NCI-H2196 (cell line): Measurements from ENCODE around the gene BSND.

ENCODE experiments used
- DNase-seq: peaks from one replicate; lab custom pipeline; 2025; ENCODE audit not compliant: unreplicated experiment; lab: John Stamatoyannopoulos, UW

The BSND gene

DNA sequence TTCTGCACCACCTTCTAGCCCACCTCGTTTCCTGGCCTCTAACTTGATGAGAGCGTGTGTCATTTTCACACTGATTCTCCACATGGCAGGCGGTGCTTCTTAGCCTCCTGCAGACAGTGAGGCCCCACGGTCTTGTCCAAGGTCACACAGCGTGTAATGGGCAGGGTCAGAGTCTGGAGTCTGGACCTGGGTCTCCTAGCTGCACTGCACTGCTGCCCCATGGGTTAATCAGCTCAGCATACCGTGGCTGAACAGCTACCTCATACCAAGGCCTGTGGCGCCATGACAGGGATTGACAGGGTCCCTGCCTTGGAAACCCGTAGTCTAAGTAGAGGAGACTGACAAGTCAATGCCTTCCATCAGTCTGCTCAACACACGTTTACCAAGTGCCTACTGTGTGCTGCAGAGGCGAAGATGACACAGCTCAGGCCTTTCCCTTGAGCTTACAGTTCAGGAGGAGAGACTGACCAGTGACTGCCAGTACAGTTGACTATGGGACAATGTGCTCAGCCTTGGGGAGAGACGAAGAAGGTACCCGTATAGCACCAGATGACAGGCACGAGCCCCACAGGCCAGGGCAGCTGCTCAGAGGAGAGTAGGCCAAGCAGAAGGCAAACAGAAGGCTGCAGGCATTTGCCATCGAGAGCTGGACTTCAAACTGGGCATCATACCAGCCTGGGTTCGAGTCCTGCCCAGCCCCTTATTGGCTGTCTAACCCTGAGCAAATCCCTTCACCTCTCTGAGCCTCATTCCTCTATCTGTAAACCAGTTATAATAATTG is 46.1 kb downstream of the BSND start:
- DNase-seq = no peak

- DNase-seq = no peak
Observed at GRCh38 chr1:55045430-55045829, 46.7 kb downstream of the BSND start.

- DNase-seq = no peak
Observed at GRCh38 chr1:55046871-55047270, 48.1 kb downstream of the BSND start.

- no peak for DNase-seq
Observed at GRCh38 chr1:55047611-55048010, 48.9 kb downstream of the BSND start.

GRCh38 chr1:55048453-55049270 is 49.9 kb downstream of the BSND start:
- no peak for DNase-seq

GRCh38 chr1:55049271-55049913 is 50.7 kb downstream of the BSND start:
- DNase-seq = no peak

- DNase-seq = peak; percentile 73
Observed at GRCh38 chr1:55049914-55050278, 51.2 kb downstream of the BSND start.

DNA sequence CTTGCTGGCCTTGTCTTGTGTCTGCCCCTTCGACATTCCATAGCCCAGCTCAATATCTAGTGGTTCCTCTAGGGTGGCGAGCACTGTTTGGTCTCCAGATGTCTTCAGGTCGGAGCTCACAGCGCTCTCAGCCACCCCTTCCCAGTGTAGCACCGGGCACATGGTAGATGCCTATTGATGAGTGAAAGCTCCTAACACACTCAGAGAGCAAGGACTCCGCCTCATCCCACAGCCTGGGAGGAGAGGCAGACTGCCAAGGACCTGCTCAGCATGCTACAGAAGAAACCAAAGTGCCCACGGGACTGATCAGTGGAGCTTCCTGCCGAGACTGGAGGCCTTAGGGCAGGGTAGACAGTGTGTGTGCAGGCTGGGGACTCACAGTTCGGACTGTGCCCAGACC is 51.5 kb downstream of the BSND start:
- DNase-seq = peak; percentile 55

DNA sequence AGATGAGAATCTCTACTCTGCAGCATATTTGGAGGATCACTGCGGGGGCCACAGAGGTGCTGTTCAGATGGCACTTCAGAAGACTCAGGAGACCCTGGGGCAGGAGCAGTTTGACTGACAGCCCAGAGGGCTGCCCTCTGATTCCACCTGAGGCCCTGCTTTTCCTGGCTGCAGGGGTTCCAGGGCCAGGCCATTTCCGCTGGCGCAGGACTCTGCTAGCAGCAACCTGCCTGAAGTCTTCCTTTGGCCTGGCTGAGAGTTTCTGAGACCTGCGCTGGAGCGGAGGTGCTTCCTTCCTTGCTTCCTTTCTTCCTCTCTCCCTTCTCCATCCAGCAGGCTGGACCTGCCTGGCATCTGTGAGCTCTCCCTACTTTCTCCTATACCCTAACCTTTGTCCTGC is 52.4 kb downstream of the BSND start:
- DNase-seq = no peak

- DNase-seq = no peak
Observed at GRCh38 chr1:55051621-55052020, 52.9 kb downstream of the BSND start.

DNA sequence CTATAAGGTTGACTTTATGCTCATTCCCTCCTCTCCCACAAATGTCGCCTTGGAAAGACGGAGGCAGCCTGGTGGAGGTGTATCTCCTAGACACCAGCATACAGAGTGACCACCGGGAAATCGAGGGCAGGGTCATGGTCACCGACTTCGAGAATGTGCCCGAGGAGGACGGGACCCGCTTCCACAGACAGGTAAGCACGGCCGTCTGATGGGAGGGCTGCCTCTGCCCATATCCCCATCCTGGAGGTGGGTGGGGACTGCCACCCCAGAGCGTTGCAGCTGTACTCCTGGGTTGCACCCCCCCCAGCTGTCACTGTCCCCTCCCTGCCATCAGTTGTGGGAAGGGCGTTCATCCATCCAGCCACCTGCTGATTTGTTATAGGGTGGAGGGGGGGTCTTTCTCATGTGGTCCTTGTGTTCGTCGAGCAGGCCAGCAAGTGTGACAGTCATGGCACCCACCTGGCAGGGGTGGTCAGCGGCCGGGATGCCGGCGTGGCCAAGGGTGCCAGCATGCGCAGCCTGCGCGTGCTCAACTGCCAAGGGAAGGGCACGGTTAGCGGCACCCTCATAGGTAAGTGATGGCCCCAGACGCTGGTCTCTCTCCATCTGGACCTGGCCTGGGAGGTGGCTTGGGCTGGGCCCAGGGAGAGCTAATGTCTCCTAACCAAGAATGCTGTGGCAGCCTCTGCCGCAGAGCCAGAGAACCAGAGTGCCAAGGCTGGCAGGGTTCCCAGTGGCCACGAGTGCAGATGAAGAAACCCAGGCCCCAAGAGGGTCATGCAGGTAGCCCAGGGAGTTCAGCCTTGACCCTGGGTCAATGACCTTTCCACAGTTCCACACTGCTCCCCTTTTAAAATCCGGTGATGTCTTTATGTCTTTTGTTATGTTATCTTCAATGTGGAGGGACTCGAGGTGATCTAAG is 53.7 kb downstream of the BSND start:
- DNase-seq = no peak

DNA sequence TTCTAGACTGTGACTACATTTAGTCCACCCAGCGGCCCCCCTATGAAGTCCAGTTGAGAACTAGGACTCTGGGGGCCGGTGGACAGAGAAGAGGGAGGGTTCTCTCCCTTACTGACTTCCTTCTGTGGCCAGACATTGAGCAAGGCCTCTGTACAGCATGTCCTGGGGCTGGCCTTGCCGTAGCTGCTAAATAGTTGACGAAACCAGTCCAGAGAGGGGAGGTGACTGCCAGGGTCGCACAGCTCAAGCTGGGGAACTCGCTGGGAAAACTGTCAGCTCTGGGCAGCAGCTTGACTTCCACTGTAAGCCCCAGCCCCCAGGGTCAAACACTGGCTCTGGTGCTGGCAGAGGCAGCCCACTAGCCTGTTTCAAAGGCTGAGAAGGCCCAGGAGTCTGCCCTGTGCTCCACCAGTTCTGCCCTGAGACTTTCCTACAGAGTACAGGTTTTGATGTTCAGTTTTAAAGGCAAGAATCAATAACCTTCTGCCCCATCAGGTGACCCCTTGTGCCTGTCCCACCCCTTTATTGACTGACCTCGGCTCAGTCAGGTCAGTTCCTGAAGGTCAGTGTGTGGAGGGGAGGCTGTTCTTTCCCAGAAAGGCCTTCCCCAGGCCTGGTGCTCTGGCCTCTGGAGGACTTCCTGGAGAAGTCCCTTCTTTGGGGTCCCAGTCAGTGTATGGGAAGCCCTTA is 54.7 kb downstream of the BSND start:
- DNase-seq = no peak

DNA sequence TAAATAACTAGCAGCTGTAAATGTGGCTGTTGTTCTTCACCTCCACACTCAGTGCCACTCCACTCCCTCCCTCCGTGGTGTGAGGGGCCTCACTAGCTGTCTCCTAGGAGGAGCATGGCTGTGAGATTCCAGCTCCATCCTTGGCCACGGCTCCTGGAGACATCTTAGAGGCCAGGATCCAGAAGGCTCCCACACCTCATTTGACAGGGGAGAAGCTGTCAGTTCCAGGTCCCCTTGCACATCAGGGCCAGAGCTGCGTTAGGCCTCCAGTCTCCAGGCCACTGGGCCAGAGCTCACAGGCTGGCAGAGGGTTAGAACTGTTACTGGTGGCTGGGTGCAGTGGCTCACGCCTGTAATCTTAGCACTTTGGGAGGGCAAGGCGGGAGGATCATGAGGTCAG is 55.7 kb downstream of the BSND start:
- DNase-seq = no peak

GRCh38 chr1:55055084-55055882 is 56.5 kb downstream of the BSND start:
- no peak for DNase-seq

GRCh38 chr1:55055951-55056631 is 57.4 kb downstream of the BSND start:
- no peak for DNase-seq

DNA sequence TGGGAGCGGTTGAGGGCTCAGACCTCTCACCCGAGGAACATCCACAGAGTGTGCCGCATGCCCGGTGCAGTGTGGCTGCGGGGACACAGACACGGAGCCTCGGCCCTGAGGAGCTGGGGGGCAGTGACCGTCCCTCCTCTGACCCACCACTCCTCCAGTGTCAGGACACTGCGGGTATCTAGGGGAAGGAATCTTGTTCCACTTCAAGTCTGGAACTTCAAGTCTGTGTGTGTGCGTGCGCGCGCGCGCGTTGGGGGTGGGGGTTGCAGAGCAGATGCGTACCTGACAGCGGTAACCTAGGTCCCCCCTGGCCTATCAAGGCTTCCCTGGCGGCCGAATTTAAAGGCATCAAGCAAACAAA is 57.9 kb downstream of the BSND start:
- no peak for DNase-seq

GRCh38 chr1:55057270-55057955 is 58.7 kb downstream of the BSND start:
- DNase-seq = no peak

GRCh38 chr1:55057956-55058298 is 59.2 kb downstream of the BSND start:
- no peak for DNase-seq
